AG04449 (cell line): Measurements from ENCODE around the gene TBXA2R.

Experiments
- CTCF ChIA-PET: fragments of 350-600 bp; formaldehyde crosslinking; extraction: SDS; loops from one replicate; lab custom pipeline; 2021; ENCODE audit warnings: antibody characterized with exemption; lab: Yijun Ruan, JAX
- POLR2A ChIA-PET: fragments of 400-600, 350-600 bp; formaldehyde crosslinking; extraction: SDS; loops from one replicate; lab custom pipeline; 2020; ENCODE audit warnings: antibody characterized with exemption, inconsistent platforms; lab: Yijun Ruan, JAX
- DNase-seq: peaks from one replicate; pipeline ENCODE4 v3.0.0-alpha.2; 2010; ENCODE audit warnings: low read depth, low spot score
- H3K4me3 ChIP-seq: 2 replicates; pipeline ENCODE4 v1.5.1; 2011; ENCODE audit warnings: low read depth, mild to moderate bottlenecking, control low read depth, low read length
- CTCF ChIP-seq: IDR thresholded peaks from one replicate; pipeline ENCODE4 v1.5.1; 2011; ENCODE audit warnings: mild to moderate bottlenecking, moderate library complexity, low read length, control low read depth, inconsistent platforms; ENCODE audit not compliant: insufficient read depth; ENCODE audit errors: missing control alignments

Gene TBXA2R

DNA sequence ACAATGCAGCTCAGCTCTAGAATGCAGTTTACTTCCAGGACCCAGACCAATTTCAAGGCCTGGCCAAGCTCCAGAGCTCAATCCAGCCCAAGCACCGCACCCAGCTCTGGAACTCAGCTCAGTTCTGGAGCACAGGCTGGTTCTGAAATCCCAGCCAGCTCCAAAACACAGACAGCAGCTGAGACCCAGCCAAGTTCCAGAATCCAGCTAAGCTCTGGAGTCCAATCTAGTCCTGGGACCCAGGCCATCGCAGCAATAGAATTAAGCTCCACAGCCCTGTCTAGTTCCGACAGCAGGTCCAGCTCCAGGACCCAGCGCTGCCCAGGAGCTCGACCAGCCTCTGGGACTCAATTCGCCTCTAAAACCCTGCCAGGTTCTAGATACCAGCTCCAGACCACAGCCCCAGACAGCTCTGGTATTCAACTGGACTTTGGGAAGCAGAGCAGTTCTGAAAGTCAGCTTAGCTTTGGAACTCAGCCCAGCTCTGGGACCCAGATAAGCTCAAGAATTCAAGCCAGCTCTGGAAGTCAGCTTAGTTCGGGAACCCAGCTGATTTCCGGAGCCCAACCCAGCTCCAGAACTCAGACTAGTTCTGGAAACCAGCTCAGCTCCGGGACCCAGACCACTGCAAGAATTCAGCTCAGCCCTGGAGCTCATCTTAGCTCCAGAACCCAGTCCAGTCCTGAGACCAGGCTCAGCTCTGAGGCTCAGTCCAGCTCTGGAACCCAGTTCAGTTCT lies 14.6 kb downstream of the TBXA2R start:
- CTCF ChIA-PET, result interaction anchor here (0.6 to 1.0 kb wide), 2 partner anchors 48 to 126 kb away, joined by 3 read pairs; no protein-coding TSS in a partner anchor

DNA sequence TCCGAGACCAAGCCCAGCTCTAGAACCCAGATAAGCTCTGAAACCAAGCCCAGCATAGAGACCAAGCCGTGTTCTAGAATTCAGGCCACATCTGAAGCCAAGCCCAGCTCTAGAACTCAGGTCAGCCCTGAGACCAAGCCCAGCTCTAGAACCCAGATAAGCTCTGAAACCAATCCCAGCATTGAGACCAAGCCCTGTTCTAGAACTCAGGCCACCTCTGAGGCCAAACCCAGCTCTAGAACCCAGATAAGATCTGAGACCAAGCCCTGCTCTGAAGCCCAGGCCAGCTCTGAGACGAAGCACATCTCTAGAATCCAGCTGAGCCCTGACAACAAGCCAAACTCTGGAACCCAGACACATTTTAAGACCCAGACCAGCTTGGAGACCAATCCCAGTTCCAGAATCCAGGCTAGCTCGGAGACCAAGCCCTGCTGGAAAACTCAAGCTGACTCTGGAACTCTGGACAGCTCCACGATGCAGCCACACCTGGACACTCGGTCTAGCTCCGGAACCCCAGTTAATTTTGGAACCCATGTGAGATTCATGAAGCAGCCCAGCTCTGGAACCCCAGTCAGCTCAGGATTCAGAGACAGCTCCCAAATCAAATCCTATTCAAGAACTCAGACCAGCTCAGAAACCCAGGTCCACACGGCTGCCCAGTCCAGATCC lies 15.6 kb downstream of the TBXA2R start:
- no peak for DNase-seq
- POLR2A ChIA-PET, result interaction anchor here (0.7 to 1.1 kb wide), 3 partner anchors 23 to 34 kb away, joined by 3 read pairs; no protein-coding TSS in a partner anchor
- no peak for TF ChIP-seq CTCF
- H3K4me3 ChIP-seq, result no peak overlapping the region
- CTCF ChIA-PET, result interaction anchor here (0.6 to 1.0 kb wide), 2 partner anchors 9 to 127 kb away, joined by 3 read pairs; no protein-coding TSS in a partner anchor

More for the DNA sequence above, 14.6 kb downstream of the TBXA2R start:
- H3K4me3 ChIP-seq, result no peak overlapping the region
- TF ChIP-seq CTCF, result no peak
- no peak for DNase-seq
- POLR2A ChIA-PET, result interaction anchor here (0.8 to 1.1 kb wide), 2 partner anchors 22 to 31 kb away, joined by 3 read pairs; no protein-coding TSS in a partner anchor

DNA sequence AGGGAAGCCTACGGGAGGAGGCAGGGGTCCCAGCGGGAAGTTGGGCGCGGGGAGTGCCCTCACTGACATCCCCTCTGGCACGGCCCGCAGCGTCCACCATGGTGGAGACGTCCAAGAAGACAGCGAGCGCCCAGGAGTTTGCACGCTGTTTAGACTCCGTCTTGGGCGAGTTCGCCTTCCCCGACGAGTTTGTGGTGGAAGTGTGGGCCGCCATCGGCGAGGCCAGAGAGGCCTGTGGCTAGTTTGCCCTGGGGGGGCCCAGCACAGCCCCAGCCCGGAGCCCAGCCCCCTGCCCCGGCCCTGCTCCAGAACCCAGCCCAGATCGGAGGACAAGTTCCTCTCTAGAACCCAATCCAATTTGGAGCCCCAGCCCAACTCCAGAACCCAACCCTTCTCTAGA lies 16.7 kb downstream of the TBXA2R start:
- H3K4me3 ChIP-seq, result no peak overlapping the region
- ChIA-PET POLR2A (no interaction called here), CTCF (no interaction called here)
- DNase-seq, result no peak
- TF ChIP-seq CTCF, result no peak

GRCh38 chr19:3589439-3589838 lies 17.2 kb downstream of the TBXA2R start:
- ChIA-PET CTCF (no interaction called here), POLR2A (no interaction called here)
- TF ChIP-seq CTCF, result no peak
- H3K4me3 ChIP-seq, result no peak overlapping the region
- no peak for DNase-seq

- no peak overlapping the region for H3K4me3 ChIP-seq
- no peak for TF ChIP-seq CTCF
- ChIA-PET POLR2A (no interaction called here), CTCF (interaction anchor here (1.5 to 3.1 kb wide), 5 partner anchors 9 to 39 kb away, joined by 3 to 12 read pairs (median 7); partner anchors contain the start of gene TBXA2R)
- no peak for DNase-seq
Measured at GRCh38 chr19:3586707-3587346, 19.8 kb downstream of the TBXA2R start.
